ENCODE data around the gene NT5C3A.
"Not testable (repeated sequence)": the region's sequence is repeated elsewhere in the genome, so short reads cannot be mapped to it uniquely, and the experiment has no call there.

Gene NT5C3A

DNA sequence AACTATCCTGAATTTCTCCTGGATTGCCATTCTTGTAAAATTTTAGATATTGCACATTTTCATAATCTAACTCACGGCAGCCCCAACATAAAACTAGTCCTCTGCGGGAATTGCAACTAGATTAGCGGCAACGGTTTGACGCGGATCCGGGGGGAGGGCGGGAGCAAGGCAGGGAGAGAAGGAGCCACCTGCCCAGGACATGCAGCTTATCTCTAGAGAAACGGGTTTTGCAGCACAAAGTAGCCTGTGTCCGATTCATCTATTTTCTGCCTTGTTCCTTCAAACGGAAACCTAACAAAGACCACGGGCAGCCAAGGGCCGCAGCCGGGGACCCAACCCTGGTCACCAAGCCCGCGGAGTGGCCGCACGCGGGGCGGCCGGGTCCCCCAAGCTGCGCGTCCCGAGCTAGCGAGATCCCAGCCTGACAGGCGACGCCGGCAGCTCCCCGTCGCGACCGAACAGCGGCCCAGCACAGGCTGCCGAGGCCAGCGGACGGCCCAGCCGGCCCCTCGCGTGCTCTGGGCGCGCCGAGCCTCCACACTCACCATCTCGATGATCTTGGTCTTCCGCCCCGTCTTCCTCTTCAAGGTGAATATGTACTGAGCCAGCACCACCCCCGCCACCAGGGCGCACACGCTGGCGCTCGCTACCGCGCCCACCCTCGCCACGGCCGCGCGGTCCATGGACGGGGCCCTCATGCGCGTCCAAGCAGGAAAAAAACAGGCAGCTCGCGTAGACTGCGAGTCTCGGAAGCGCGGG is at the start of gene NT5C3A:
TSS of gene NT5C3A (minus strand) at position 754 of the 759 bp plus-strand sequence. CDS start at position 683, 71 bp downstream.
- peak; percentile 18 for DNase-seq

DNA sequence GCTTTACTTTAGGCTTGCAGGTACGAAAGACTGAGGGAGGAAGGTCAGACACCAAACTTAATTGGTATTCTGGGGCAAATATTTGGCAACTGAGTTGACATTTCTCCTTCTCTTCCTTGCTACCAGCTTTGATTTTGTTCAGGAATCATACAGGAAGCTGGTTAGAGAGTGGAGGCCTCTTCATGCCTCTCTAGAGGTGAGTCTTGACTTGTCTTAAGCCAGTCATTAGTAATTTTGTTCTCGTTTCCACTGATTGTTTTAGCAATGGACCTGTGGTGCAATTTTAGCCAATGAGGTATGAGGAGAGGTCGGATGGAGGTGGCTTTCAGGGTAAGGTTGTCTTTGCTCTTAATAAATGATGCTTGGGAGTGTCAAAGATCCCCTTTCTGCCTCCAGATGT is 49.0 kb upstream of the NT5C3A start:
- no peak for DNase-seq

DNA sequence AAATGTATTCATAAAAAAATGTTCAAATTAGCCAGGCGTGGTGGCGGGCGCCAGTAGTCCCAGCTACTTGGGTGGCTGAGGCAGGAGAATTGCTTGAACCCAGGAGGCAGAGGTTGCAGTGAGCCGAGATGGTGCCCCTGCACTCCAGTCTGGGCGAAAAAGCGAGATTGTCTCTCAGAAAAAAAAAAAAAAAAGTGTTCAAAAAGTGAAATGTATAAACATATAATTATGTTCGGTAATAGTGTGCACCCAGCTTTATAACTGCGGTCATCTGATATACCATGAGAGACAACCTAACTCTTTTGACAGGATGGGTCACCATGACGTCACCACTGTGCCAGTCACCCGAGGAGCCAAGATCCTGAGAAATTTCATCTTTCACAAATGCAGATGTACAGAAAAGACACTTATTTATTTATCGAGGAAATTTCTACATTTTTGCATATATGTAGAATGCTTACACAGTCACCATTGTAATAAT is 47.2 kb upstream of the NT5C3A start:
- no peak for DNase-seq

DNA sequence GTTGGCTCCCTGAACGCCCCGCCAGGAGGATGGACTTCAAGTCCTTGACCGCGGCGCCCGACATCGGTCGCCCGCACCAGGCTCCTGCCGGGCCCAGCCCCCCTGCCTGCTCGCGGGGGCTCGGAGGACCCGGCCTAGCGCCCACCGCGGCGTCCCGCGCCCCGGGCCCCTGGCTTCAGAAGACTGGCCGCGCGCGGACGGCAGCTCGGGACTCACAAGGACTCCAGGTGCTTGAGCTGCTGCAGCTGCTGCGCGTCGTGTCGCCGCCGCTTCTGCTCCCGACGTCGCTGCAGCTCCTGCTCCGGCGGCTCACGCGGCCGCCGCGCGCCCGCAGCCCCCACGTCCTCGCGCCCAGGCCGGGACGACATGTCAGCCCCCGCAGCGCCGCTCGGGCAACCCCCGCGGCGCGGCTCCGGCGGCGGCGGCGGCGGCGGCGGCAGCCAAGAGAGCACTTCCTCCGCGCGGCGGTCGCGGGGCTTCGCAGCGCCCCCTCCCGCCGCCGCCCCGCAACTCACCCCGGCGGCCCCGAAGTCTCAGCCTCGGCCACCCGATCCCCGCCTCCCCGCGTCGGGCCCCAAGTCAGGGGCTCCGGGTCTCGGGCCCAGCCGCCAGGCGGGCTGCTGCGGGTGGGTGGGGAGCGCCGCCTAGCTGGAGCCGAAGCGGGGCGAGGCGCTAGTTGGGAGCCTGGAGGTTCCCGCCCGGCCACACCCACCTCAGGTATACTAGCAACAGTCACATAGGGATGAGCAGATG is 46.6 kb upstream of the NT5C3A start, which contains the start of gene RP9:
TSS of gene RP9 (minus strand) at position 400 of the 753 bp plus-strand sequence. CDS start at position 368, 32 bp downstream.
- peak; percentile 70 for DNase-seq

DNA sequence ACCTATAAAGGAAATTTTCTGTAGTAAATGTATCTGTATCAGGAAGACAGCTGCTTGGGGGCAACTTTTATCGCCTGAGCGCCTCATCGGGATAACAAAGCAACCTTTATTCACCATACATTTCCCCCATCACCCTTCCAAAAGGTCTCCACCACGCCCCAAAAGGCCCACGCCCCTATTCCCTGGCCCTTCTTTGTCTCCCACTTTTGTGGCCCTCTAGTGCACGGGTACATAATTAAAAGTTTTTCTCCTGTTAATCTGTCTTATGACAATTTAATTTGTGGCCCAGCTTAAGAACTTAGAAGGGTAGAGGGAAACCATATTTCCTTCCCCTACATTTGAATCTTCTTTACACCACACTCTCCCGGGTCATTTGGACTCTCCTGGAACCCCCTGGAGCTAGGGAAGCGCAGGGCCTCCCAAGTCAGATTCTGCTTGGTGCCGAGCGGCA is 46.0 kb upstream of the NT5C3A start:
- DNase-seq: no peak

DNA sequence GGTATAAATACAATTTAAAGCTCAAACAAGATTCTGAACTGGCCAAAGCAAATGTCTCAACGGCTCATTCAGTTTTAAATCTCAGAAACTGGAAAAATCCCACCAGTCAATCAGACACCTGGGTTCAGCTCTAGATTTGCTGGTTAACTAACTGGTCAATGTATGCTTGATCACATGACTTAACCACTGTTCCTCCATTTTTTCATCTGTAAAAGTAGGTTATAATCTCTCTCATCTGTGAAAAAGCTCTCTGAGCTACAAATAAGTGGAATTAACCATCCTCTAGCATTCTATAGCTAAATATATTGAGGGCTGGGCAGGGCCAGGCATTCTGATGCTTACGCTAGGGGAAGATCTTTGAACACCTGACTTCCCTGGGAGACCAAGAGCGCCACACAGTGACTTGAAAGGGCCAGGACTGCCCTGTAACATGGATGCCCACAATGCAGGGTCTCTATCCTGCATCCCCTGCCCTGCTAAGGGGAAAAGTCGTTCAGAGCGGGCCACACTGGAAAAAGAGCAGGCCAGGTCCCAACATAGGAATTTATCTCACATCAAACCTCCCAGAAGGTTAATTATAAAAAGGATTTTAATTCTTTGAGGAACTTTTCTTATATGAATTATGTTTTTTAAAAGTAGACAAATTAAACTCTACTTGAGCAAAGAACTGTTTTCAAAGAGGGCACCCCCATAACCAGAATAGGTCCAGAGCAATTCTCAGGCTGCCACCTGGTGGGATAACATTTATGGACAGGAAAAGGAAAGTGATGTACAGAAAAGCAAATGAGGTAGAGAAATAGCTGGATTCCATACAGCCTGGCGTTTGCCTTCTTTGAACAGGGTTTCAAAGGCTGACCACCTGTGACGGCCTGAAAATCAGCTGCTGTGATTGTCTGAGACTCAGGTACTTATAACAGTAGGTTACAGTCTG is 44.8 kb upstream of the NT5C3A start:
- no peak for DNase-seq

DNA sequence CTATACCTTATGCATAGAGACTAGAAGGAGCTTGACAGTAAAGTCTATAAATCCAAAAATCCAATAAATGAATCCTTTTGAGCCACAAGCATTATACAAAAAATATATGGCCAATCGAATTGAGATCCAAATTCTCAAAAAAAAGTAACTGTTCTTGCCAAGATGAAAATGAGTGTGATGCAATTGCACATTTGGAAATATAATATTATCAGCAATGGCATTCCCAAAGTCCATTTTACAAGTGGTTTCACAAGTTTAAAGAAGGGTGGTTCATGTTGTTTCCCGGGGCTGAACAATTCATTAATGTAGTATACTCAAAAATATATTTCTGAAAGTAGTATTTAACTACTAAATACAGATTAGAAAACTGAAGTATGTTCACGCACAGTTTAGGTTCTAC is 39.3 kb upstream of the NT5C3A start:
- no peak for DNase-seq

DNA sequence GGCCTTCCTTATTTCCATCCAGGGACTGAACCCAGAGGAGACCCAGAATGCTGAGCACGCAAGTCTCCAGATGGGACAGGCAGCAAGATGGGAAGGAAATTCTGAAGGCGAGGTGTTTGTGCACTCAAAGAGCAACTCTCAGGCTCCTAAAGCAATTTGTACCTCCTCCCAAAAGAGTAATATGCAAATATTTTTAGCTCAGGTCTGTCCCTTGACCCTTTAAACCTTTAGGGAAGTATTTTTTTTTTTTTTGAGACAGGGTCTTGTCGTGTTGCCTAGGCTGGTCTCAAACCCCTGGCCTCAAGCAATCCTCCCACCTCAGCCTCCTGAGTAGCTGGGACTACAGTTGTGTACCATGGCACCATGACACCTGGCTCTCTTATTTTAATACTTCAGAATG is 38.2 kb upstream of the NT5C3A start:
- no peak for DNase-seq

DNA sequence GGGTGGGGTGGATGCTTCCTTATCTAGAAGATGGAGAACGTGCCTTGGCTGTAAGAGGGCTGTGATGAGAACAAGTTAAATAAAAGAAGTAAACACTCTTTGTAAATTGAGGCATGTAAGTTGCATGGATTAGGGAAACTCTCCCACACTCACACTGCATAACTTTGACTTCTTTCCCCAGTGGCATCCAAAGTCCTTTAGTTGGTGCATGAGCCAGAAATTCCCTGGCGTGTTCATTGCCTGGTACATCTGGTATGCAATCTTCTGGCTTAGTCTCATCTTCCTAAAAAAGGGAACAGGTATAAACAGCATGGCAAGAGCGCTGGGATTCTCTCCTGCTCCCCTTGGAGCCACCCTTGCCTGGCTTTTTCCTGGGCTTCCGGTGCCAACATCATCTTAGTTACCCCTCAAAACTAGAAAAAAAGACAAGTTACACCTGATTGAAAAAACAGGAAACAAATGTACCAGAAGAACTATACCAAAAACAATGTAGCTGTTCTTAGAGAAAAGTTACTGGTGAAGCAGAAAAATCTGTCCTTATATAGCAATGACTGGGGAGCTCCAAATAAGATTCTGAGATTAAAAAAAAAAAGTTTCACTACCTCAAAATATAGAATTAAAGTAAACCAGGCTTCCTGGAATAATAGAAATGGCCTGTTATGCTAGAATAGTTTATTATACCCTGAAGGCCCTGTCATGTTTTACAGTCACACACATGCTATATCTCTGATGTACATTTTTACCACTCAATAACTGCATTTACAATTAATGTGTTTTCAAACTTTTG is 36.8 kb upstream of the NT5C3A start:
- DNase-seq: no peak

DNA sequence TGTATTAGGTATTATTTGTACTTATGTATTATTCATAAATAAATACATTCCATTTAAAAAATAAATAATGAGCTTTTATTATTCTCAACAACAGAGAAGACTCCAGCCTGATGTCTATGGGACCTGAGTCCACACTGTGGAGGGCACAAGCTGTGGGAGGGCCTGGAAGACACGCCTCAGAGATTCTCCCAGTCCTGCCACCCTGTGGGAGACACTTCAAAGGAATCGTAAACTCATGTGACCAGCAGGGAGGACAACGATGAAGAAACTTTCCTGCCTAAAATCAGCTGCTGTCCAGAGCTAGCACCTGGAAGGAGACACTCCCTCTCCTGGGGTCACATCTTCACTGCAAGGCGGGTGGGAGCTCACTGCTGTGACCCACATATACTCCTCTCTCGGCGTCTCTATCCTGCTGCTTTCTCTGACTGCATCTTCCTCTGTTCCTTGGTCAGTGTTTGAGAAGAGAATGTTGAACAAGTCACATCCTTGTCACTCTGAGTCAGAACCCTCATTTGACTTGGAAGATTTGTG is 32.2 kb upstream of the NT5C3A start:
- DNase-seq: not testable (repeated sequence)

DNA sequence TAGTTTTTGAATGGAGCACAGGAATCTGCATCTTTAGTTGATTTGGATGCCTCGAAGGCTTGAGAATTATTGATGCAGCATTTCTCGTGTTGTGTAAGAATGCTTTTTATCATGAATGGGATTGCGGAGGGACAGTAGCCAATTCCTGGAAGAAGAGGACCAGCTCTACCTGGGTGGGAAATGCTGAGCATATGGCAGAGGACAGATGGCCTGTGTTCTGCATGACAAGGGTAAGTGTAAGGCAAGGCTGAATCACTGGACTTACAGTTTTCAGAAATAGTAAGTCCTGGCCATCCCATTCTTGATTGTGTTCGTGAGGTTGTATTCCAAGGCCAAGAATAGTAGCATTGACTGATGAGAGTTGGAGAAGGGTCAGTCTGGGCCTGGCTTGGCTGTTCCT is 30.7 kb upstream of the NT5C3A start:
- DNase-seq: no peak

DNA sequence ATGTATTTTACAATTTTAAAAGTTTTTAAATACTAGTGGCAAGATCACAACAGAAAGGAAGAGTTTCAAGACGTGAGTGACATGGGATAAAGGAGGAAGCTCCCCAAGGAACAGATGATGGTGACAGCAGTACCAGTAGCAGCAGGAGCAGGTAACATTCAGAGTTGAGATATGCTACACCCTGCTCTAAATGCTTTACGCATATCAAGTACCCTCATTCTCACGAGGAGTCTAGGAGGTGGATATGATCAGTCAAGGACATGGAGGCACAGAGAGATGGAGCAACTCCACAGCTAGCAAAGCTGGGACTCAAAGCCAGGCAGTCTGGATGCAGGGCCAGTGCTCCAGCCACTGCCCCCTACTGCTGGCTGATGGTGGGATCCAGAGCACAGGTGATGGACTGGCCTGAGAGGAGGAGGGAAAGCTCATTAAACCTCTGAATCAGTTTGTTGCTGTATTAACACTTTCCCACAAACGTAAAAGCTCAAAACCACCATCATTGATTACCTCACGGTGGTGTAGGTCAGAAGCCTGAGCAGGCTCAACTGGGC is 29.1 kb upstream of the NT5C3A start:
- no peak for DNase-seq

DNA sequence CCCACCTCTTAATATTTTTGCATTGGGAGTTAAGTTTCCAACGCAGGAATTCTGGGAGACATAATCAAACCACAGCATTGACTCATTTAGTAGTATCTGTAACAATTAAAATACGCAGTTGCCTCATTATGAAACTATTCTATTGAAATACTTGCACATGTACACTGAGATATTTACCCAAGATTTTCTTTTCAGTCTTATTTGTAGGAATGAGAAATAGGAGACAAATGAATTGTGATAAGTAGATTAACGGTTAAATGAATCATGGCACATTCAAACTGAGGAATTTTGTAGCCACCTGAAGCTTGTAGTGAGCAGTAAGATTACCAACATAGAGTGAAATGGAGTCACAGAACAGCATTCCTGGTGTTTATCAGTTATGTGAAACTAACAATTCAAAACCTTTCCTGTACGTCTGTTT is 28.5 kb upstream of the NT5C3A start:
- no peak for DNase-seq

DNA sequence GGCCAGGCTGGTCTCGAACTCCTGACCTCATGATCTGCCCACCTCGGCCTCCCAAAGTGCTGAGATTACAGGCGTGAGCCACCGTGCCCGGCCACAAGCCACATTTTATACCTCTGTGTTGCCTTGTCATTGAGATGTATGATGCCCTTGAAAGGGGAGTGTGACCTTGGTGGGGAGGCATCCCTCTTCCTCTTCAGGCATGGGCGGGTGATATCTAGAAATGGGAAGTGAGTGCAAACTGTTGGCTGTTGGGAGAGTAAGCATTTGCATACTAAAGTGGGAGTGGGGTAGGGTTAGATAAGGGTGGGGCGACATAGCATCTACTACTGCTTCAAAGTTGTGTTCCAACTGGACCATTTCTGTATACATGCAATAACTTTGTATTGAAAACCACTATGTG is 26.6 kb upstream of the NT5C3A start:
- DNase-seq: no peak

DNA sequence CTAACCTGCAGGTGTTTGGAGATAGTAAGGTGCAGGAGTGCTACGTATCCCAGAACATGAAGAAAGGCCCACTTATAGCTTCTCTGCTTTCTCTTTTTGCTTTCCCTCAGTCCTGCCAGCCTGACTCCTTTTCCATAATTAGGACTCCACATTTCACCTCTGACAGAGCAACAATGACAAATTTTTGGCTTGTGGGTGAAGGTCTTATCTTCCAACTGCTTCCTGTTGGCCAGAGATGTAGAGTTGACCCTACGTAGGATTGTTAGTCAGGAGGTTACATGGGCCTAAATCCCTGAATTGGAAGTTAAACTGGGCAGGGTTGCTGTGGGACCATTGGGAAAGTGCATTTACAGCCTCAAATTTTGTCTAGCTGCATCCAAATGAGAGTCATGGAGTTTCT is 25.3 kb upstream of the NT5C3A start:
- DNase-seq: no peak

DNA sequence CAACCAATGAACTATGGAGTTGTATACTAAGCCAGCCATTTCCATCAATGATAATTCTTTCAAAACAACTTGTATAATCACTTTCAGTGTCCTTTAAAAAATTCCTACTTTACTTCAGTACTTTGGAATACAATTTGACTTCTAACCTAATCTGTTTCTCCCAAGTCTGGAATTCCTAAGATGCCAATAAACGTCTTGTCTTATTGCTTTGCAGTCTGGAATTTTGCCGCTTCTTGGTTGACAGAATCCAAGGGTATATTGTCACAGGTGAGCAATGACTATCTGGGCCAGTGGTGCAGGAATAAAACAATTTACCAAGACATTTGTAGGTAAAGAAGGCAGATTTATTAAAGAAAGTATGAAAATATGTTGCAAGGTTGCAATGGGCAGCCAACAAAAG is 24.8 kb upstream of the NT5C3A start:
- no peak for DNase-seq

DNA sequence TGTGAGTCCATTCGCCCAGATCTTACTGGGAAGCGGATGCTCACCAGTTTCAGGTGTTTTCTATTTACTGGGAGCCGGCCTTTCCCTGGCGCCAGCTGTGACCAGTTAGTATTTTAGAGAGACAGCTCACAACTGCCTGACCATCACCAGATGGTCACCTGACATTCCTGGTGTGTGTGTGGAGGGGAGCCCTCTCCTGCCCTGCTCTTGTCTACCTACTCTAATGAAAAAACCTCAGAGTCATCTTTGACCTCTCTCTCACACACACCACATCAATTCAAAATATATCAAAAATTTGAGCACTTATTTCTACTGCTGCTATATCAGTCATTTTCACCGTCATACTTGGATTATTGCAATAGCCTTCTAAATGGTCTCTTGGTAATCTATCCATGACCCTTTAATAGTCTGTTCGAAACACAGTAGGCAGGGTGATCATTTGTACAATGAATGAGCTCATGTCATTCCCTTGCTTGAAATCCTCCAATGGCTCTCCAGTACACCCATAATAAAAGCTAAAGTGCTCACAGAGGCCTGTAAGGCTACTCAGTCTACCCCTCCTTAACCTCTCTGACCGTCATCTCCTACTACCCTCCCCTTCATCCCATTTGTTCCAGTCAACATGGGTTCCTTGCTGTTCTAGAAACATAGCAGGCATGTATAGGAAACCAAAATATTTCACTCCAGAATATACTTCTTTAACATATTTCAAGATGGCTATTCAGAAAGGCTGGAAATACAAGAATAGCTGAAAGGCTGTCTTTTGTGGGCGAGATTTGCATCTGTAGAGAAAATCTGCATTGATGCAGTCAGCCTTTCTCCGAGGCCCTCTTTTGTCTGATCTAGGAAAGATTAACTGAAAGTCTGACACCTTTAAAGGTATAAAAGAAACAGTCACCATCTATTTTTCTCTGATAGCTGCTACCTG is 17.5 kb upstream of the NT5C3A start:
- no peak for DNase-seq

DNA sequence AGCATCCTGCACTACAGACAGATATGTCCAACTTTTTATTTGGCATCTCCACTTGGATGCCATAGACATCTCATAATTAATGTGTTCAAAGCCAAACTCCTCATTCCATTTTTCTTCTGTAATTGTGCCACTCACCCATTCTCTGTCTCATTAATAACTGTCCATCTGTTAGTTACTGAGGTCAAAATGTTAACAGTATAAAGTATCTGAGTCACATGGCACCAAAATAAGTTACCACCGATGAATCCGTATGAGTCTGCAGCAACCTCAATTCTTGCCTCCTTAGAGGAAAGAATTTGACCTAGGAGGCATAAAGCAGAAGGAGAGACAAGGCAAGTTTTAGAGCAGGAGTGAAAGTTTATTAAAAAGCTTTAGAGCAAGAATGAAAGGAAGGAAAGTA is 16.5 kb upstream of the NT5C3A start:
- no peak for DNase-seq

DNA sequence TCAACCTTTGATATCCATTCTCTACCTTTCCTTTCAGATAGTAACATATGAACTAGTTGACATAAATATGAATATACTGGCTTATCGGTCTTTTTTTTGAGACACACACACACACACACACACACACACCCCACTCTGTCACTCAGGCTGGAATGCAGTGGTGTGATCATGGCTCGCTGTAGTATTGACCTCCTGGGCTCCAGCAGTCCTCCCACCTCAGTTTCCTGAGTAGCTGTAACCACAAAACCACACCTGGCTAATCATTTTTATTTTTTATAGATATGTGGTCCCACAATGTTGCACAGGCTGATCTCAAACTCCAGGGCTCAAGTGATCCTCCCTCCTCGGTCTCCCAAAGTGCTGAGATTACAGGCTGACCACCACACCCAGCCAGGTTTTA is 14.2 kb upstream of the NT5C3A start:
- DNase-seq: no peak

DNA sequence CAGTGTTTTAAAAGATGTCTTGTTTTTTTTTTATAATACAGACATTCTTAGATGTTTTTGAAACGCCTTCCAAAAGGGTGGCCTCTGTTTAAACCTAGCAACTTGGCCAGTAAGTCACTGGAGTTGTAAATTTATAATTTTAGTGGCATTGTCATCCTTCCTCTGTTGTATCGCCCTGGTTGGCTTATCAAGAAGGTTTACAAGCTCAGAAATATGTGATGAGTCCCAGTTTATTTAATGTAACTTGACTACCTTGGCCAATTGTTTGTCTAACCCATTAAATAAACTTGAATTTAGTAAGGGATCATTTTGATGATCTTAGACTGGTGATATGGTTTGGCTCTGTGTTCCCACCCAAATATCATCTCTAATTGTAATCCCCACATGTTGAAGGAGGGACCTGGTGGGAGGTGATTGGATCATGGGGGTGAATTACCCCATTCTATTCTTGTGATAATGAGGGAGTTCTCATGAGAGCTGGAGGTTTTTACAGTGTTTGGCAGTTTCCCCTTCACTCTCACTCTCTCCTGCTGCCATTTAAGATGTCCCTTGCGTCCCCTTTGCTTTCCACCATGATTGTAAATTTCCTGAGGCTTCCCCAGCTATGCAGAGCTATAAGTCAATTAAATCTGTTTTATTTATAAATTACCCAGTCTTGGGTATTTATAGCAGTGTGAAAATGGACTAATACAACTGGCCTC is 13.4 kb upstream of the NT5C3A start:
- no peak for DNase-seq
